Caki2 (cell line): ENCODE results near the gene CAMK2A. TPM values are rescaled to one million over a fixed set of nuclear protein-coding genes. Genes with fewer than 3 reads are reported as not detected.
"Not testable (repeated sequence)": the region's sequence is repeated elsewhere in the genome, so short reads cannot be mapped to it uniquely, and the experiment has no call there.

Experiments
- DNase-seq: peaks from one replicate; pipeline ENCODE4 v3.0.0-alpha.2; 2015; ENCODE audit warnings: low read depth
- in situ Hi-C: cut with HindIII; loops from 2 replicates; pipeline ENCODE4 v1.10.0; 2016; ENCODE audit warnings: low sequenced_read_pairs, low pct_unique_long_range_greater_than_20kb, mixed read lengths
- total RNA-seq: library from RNA; depleted of rRNA; stranded (reverse); fragments of >200 nt; shearing (Covaris generic); gene quantifications from 2 replicates; pipeline ENCODE4 v1.2.3, GENCODE V29; 2014; ENCODE audit warnings: low replicate concordance

CAMK2A gene
- total RNA-seq, 1 experiment from 2014 or later: not detected

- in situ Hi-C loops, DNase-seq: not testable (repeated sequence)
These were observed 55.9 kb downstream of the CAMK2A start for GRCh38 chr5:150233706-150234105.

- in situ Hi-C loops: no loop called here
- no peak for DNase-seq
These were observed 58.7 kb downstream of the CAMK2A start for GRCh38 chr5:150230842-150231241.

- no peak for DNase-seq
- in situ Hi-C loops: no loop called here
These were observed 60.0 kb downstream of the CAMK2A start for GRCh38 chr5:150229571-150229970.

- no peak for DNase-seq
- in situ Hi-C loops: no loop called here
These were observed 61.8 kb downstream of the CAMK2A start for GRCh38 chr5:150227606-150228273.

- in situ Hi-C loops: no loop called here
These were observed 62.5 kb downstream of the CAMK2A start for GRCh38 chr5:150227036-150227435.

GRCh38 chr5:150224483-150225027 lies 65.0 kb downstream of the CAMK2A start:
- no peak for DNase-seq
- in situ Hi-C loops: no loop called here

More at GRCh38 chr5:150227036-150227435, 62.5 kb downstream of the CAMK2A start:
- no peak for DNase-seq

- DNase-seq: no peak
- in situ Hi-C loops: no loop called here
These were observed 66.1 kb downstream of the CAMK2A start for GRCh38 chr5:150223474-150223873.

- in situ Hi-C loops: no loop called here
These were observed 66.7 kb downstream of the CAMK2A start for GRCh38 chr5:150222906-150223305.

GRCh38 chr5:150221471-150221870 lies 68.1 kb downstream of the CAMK2A start:
- in situ Hi-C loops: no loop called here

More at GRCh38 chr5:150222906-150223305, 66.7 kb downstream of the CAMK2A start:
- DNase-seq: no peak

GRCh38 chr5:150219861-150220260 lies 69.7 kb downstream of the CAMK2A start:
- in situ Hi-C loops: no loop called here
- no peak for DNase-seq

More at GRCh38 chr5:150221471-150221870, 68.1 kb downstream of the CAMK2A start:
- DNase-seq: no peak

- in situ Hi-C loops: no loop called here
- no peak for DNase-seq
These were observed 70.4 kb downstream of the CAMK2A start for GRCh38 chr5:150219142-150219541.

- no peak for DNase-seq
- in situ Hi-C loops: no loop called here
These were observed 70.9 kb downstream of the CAMK2A start for GRCh38 chr5:150218693-150219035.

- in situ Hi-C loops: no loop called here
- peak; percentile 58 for DNase-seq
These were observed 71.5 kb downstream of the CAMK2A start for GRCh38 chr5:150217873-150218692.

GRCh38 chr5:150217038-150217437 lies 72.5 kb downstream of the CAMK2A start:
- no peak for DNase-seq
- in situ Hi-C loops: no loop called here

- in situ Hi-C loops: no loop called here
These were observed 73.3 kb downstream of the CAMK2A start for GRCh38 chr5:150215979-150216944.

GRCh38 chr5:150214289-150214688 lies 75.3 kb downstream of the CAMK2A start:
- in situ Hi-C loops: no loop called here
- no peak for DNase-seq

More at GRCh38 chr5:150215979-150216944, 73.3 kb downstream of the CAMK2A start:
- DNase-seq: no peak

GRCh38 chr5:150213530-150213929 lies 76.0 kb downstream of the CAMK2A start:
- no peak for DNase-seq
- in situ Hi-C loops: no loop called here
